ENCODE measurements around the gene ARHGEF10L.

DNA sequence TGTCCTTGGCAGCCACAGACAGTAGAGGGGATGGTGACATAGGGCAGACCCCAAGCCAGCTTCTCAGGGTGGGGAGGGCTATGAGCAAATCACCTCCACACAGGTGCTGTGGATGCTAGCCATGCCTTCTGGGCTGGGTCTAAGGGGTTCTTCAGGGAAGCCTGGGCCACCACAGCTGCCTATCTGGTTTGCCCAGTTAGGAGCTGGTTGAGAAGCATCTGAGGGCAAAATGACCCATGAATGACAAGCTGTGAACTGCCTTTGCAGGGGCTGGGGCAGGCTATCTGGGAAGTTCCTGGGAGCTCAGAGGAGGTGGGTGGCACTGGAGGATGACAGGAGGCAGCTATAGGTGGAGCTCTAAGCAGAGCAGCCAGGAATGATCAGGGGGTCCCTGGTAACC, 10.1 kb upstream of the ARHGEF10L start:
- TF ChIP-seq, protein P1, sequence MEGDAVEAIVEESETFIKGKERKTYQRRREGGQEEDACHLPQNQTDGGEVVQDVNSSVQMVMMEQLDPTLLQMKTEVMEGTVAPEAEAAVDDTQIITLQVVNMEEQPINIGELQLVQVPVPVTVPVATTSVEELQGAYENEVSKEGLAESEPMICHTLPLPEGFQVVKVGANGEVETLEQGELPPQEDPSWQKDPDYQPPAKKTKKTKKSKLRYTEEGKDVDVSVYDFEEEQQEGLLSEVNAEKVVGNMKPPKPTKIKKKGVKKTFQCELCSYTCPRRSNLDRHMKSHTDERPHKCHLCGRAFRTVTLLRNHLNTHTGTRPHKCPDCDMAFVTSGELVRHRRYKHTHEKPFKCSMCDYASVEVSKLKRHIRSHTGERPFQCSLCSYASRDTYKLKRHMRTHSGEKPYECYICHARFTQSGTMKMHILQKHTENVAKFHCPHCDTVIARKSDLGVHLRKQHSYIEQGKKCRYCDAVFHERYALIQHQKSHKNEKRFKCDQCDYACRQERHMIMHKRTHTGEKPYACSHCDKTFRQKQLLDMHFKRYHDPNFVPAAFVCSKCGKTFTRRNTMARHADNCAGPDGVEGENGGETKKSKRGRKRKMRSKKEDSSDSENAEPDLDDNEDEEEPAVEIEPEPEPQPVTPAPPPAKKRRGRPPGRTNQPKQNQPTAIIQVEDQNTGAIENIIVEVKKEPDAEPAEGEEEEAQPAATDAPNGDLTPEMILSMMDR (IDR thresholded peaks at IDR 0.05) = no peak
- TF ChIP-seq POLR2A (IDR thresholded peaks at IDR 0.05) = no peak
- no peak for TF ChIP-seq EP300 (IDR thresholded peaks at IDR 0.05)
